Activated naive CD8-positive, alpha-beta T cell treated with anti-CD3 and anti-CD28 coated beads, Interleukin-2, amount 10 ng/mL, durations not matched to agents 7 days and 5 days (primary cell): ENCODE results near the gene ATP2C2. TPM values are rescaled to one million over a fixed set of nuclear protein-coding genes. Genes with fewer than 3 reads are reported as not detected.

Source experiments
- ATAC-seq: fragments of 150-1000 bp; cut with Tn5 transposase; one replicate; pipeline ENCODE4 v1.10.0; 2021; ENCODE audit warnings: low read depth, moderate library complexity
- POLR2A ChIA-PET: fragments of 350-600 bp; sonication (Branson Sonifier 250); formaldehyde crosslinking; loops from one replicate; lab custom pipeline; 2021; ENCODE audit warnings: antibody characterized with exemption; lab: Charles Lee
- DNase-seq: peaks from one replicate; pipeline ENCODE4 v3.0.0; 2021
- H3K27ac Mint-ChIP-seq: one replicate; pipeline ENCODE4 v1.8.0; 2022; ENCODE audit warnings: mild to moderate bottlenecking, mixed read lengths
- H3K27me3 Mint-ChIP-seq: one replicate; pipeline ENCODE4 v1.8.0; 2022; ENCODE audit warnings: mild to moderate bottlenecking, moderate library complexity, mixed read lengths
- H3K36me3 Mint-ChIP-seq: one replicate; pipeline ENCODE4 v1.8.0; 2021; ENCODE audit warnings: mild to moderate bottlenecking, mixed read lengths
- H3K4me1 Mint-ChIP-seq: one replicate; pipeline ENCODE4 v1.8.0; 2021; ENCODE audit warnings: mixed read lengths
- H3K4me3 Mint-ChIP-seq: one replicate; pipeline ENCODE4 v1.8.0; 2022; ENCODE audit warnings: mild to moderate bottlenecking, moderate library complexity, mixed read lengths
- H3K9me3 Mint-ChIP-seq: one replicate; pipeline ENCODE4 v1.8.0; 2021; ENCODE audit warnings: mixed read lengths
- total RNA-seq, 2 experiments: library from RNA; stranded (reverse); gene quantifications; one replicate each; pipeline ENCODE4 v1.2.3, GENCODE V29; 2021

Gene ATP2C2
- total RNA-seq, 2 experiments from 2014 or later, result not detected

- POLR2A ChIA-PET, result no interaction called here
- Mint-ChIP-seq H3K27me3 (no peaks in the 10 kb centered on the region), H3K4me3 (no peak overlapping the region), H3K4me1 (peaks cover 6% of the 10 kb centered on the region), H3K27ac (no peak overlapping the region), H3K9me3 (peaks cover 15% of the 10 kb centered on the region), H3K36me3 (peaks cover 70% of the 10 kb centered on the region)
- peak; percentile 8 for DNase-seq
- ATAC-seq, result no peak
Measured at GRCh38 chr16:84465154-84465553, 96.8 kb downstream of the ATP2C2 start.

- Mint-ChIP-seq H3K9me3 (peaks cover 16% of the 10 kb centered on the region), H3K27ac (no peak overlapping the region), H3K36me3 (peaks cover 65% of the 10 kb centered on the region), H3K4me3 (no peak overlapping the region), H3K27me3 (no peaks in the 10 kb centered on the region), H3K4me1 (peaks cover 3% of the 10 kb centered on the region)
- POLR2A ChIA-PET, result no interaction called here
- DNase-seq (no peak), ATAC-seq (no peak)
Measured at GRCh38 chr16:84466692-84467091, 98.4 kb downstream of the ATP2C2 start.

GRCh38 chr16:84467256-84467655 is 98.9 kb downstream of the ATP2C2 start:
- Mint-ChIP-seq H3K4me3 (no peak overlapping the region), H3K27ac (no peak overlapping the region), H3K9me3 (peaks cover 17% of the 10 kb centered on the region), H3K4me1 (peaks cover 1% of the 10 kb centered on the region), H3K27me3 (no peaks in the 10 kb centered on the region), H3K36me3 (peaks cover 69% of the 10 kb centered on the region)
- POLR2A ChIA-PET, result no interaction called here
- DNase-seq (peak; percentile 4), ATAC-seq (no peak)

GRCh38 chr16:84467709-84468108 is 99.4 kb downstream of the ATP2C2 start:
- peaks cover 17% of the 10 kb centered on the region for H3K9me3 Mint-ChIP-seq
- ATAC-seq, result no peak
- DNase-seq, result no peak
- no peaks in the 10 kb centered on the region for H3K27me3 Mint-ChIP-seq
- H3K36me3 Mint-ChIP-seq, result peaks cover 72% of the 10 kb centered on the region
- peaks cover 1% of the 10 kb centered on the region for H3K4me1 Mint-ChIP-seq
- no peak overlapping the region for H3K27ac Mint-ChIP-seq
- POLR2A ChIA-PET, result no interaction called here
- H3K4me3 Mint-ChIP-seq, result no peak overlapping the region

- ATAC-seq (no peak), DNase-seq (peak; percentile 21)
- POLR2A ChIA-PET, result no interaction called here
- Mint-ChIP-seq H3K27ac (no peak overlapping the region), H3K9me3 (peaks cover 20% of the 10 kb centered on the region), H3K4me1 (peaks cover 6% of the 10 kb centered on the region), H3K4me3 (no peak overlapping the region), H3K36me3 (peaks cover 84% of the 10 kb centered on the region), H3K27me3 (no peaks in the 10 kb centered on the region)
Measured at GRCh38 chr16:84471316-84471715, 103.0 kb downstream of the ATP2C2 start.

GRCh38 chr16:84471966-84472365 is 103.6 kb downstream of the ATP2C2 start:
- Mint-ChIP-seq H3K9me3 (peaks cover 19% of the 10 kb centered on the region), H3K4me1 (peaks cover 6% of the 10 kb centered on the region), H3K27ac (no peak overlapping the region), H3K4me3 (no peak overlapping the region), H3K27me3 (no peaks in the 10 kb centered on the region), H3K36me3 (peaks cover 84% of the 10 kb centered on the region)
- POLR2A ChIA-PET, result interaction anchor here (0.7 kb wide), 1 partner anchor 51 kb away, joined by 3 read pairs; no protein-coding TSS in a partner anchor
- ATAC-seq, result no peak
- DNase-seq, result peak; percentile 8

- POLR2A ChIA-PET, result no interaction called here
- Mint-ChIP-seq H3K9me3 (peaks cover 7% of the 10 kb centered on the region), H3K4me1 (peaks cover 6% of the 10 kb centered on the region), H3K4me3 (no peak overlapping the region), H3K27me3 (no peaks in the 10 kb centered on the region), H3K27ac (no peak overlapping the region), H3K36me3 (peaks cover 82% of the 10 kb centered on the region)
- DNase-seq (peak; percentile 6), ATAC-seq (no peak)
Measured at GRCh38 chr16:84475643-84476240, 107.4 kb downstream of the ATP2C2 start.

GRCh38 chr16:84476401-84476800 is 108.1 kb downstream of the ATP2C2 start:
- POLR2A ChIA-PET, result no interaction called here
- peak; percentile 9 for DNase-seq
- ATAC-seq, result no peak
- H3K27me3 Mint-ChIP-seq, result no peaks in the 10 kb centered on the region
- no peak overlapping the region for H3K27ac Mint-ChIP-seq
- peaks cover 7% of the 10 kb centered on the region for H3K9me3 Mint-ChIP-seq
- peaks cover 78% of the 10 kb centered on the region for H3K36me3 Mint-ChIP-seq
- no peak overlapping the region for H3K4me3 Mint-ChIP-seq
- H3K4me1 Mint-ChIP-seq, result peaks cover 6% of the 10 kb centered on the region

GRCh38 chr16:84477661-84478060 is 109.3 kb downstream of the ATP2C2 start:
- Mint-ChIP-seq H3K36me3 (peaks cover 69% of the 10 kb centered on the region), H3K9me3 (peaks cover 5% of the 10 kb centered on the region), H3K27ac (no peak overlapping the region), H3K4me3 (no peak overlapping the region), H3K27me3 (no peaks in the 10 kb centered on the region), H3K4me1 (peaks cover 6% of the 10 kb centered on the region)
- DNase-seq, result no peak
- POLR2A ChIA-PET, result no interaction called here
- ATAC-seq, result no peak

GRCh38 chr16:84478172-84478947 is 110.0 kb downstream of the ATP2C2 start:
- Mint-ChIP-seq H3K9me3 (peaks cover 5% of the 10 kb centered on the region), H3K27me3 (no peaks in the 10 kb centered on the region), H3K27ac (no peak overlapping the region), H3K4me1 (peaks cover 6% of the 10 kb centered on the region), H3K4me3 (no peak overlapping the region), H3K36me3 (peaks cover 64% of the 10 kb centered on the region)
- no peak for ATAC-seq
- DNase-seq, result no peak
- POLR2A ChIA-PET, result no interaction called here

GRCh38 chr16:84479716-84480450 is 111.5 kb downstream of the ATP2C2 start:
- Mint-ChIP-seq H3K4me3 (no peak overlapping the region), H3K4me1 (peaks cover 5% of the 10 kb centered on the region), H3K9me3 (no peaks in the 10 kb centered on the region), H3K36me3 (peaks cover 54% of the 10 kb centered on the region), H3K27ac (no peak overlapping the region), H3K27me3 (no peaks in the 10 kb centered on the region)
- POLR2A ChIA-PET, result no interaction called here
- DNase-seq (no peak), ATAC-seq (no peak)

- ATAC-seq, result no peak
- no peaks in the 10 kb centered on the region for H3K4me1 Mint-ChIP-seq
- no peak overlapping the region for H3K27ac Mint-ChIP-seq
- no peak overlapping the region for H3K4me3 Mint-ChIP-seq
- no peaks in the 10 kb centered on the region for H3K27me3 Mint-ChIP-seq
- peaks cover 50% of the 10 kb centered on the region for H3K36me3 Mint-ChIP-seq
- DNase-seq, result peak; percentile 15
- POLR2A ChIA-PET, result no interaction called here
- H3K9me3 Mint-ChIP-seq, result no peaks in the 10 kb centered on the region
Measured at GRCh38 chr16:84481051-84481735, 112.9 kb downstream of the ATP2C2 start.
